GM21423 (cell line): ENCODE results near the gene ENTPD6.

Source experiments
- ATAC-seq: cut with Tn5 transposase; IDR thresholded peaks from one replicate; pipeline ENCODE4 v1.9.1; 2021; ENCODE audit warnings: mild to moderate bottlenecking, moderate library complexity; ENCODE audit not compliant: unreplicated experiment

ENTPD6 gene

GRCh38 chr20:25187635-25188034, 7.9 kb upstream of the ENTPD6 start:
- ATAC-seq, result no peak

- ATAC-seq, result no peak
Measured at GRCh38 chr20:25188218-25188617, 7.3 kb upstream of the ENTPD6 start.

- ATAC-seq, result no peak
Measured at GRCh38 chr20:25191051-25191450, 4.5 kb upstream of the ENTPD6 start.

- no peak for ATAC-seq
Measured at GRCh38 chr20:25191689-25192088, 3.8 kb upstream of the ENTPD6 start.

- ATAC-seq, result no peak
Measured at GRCh38 chr20:25193843-25194242, 1.7 kb upstream of the ENTPD6 start.

GRCh38 chr20:25194333-25194972, 1.1 kb upstream of the ENTPD6 start:
- ATAC-seq, result no peak

GRCh38 chr20:25195962-25196785, 662 bp downstream of the ENTPD6 start:
- peak; percentile 20 for ATAC-seq

GRCh38 chr20:25196786-25197120, 1.2 kb downstream of the ENTPD6 start:
- no peak for ATAC-seq

GRCh38 chr20:25197183-25197869, 1.8 kb downstream of the ENTPD6 start:
- ATAC-seq, result no peak

- ATAC-seq, result no peak
Measured at GRCh38 chr20:25197870-25198190, 2.3 kb downstream of the ENTPD6 start.

- ATAC-seq, result no peak
Measured at GRCh38 chr20:25198663-25199383, 3.3 kb downstream of the ENTPD6 start.

GRCh38 chr20:25199473-25200260, 4.2 kb downstream of the ENTPD6 start:
- ATAC-seq, result no peak

- ATAC-seq, result no peak
Measured at GRCh38 chr20:25203089-25203488, 7.6 kb downstream of the ENTPD6 start.

- no peak for ATAC-seq
Measured at GRCh38 chr20:25203871-25204320, 8.4 kb downstream of the ENTPD6 start.

GRCh38 chr20:25204550-25205276, 9.2 kb downstream of the ENTPD6 start:
- ATAC-seq, result no peak

- no peak for ATAC-seq
Measured at GRCh38 chr20:25205277-25206062, 10.0 kb downstream of the ENTPD6 start.

- no peak for ATAC-seq
Measured at GRCh38 chr20:25206063-25206403, 10.5 kb downstream of the ENTPD6 start.

- no peak for ATAC-seq
Measured at GRCh38 chr20:25206548-25206947, 11.0 kb downstream of the ENTPD6 start.
